Thoracic aorta (tissue), 2 donors: ENCODE results near the gene RASL10A. TPM values are rescaled to one million over a fixed set of nuclear protein-coding genes. Genes with fewer than 3 reads are reported as not detected.
"Not testable (repeated sequence)": the region's sequence is repeated elsewhere in the genome, so short reads cannot be mapped to it uniquely, and the experiment has no call there.

ENCODE experiments used
- ATAC-seq: fragments of 150-250 bp; one replicate; pipeline ENCODE4 v1.8.0; 2017; ENCODE audit warnings: low read depth; ENCODE audit not compliant: insufficient number of reproducible peaks, low FRiP score
- DNase-seq: peaks from one replicate; pipeline ENCODE4 v3.0.0-alpha.2; 2020; ENCODE audit warnings: low spot score
- H3K27ac ChIP-seq, 2 donors: fragments of 200-600 bp; sonication (generic); 1 replicate in 1 of 2; 2 replicates in 1 of 2; pipeline ENCODE4 v1.5.1; 2016; ENCODE audit warnings: mild to moderate bottlenecking in 2 of 2, moderate library complexity in 2 of 2
- H3K27me3 ChIP-seq: fragments of 200-600 bp; sonication (generic); replicated peaks from 2 replicates; pipeline ENCODE4 v1.6.0; 2016; ENCODE audit warnings: mild to moderate bottlenecking; ENCODE audit not compliant: insufficient read depth
- H3K36me3 ChIP-seq: fragments of 200-600 bp; sonication (generic); one replicate; pipeline ENCODE4 v1.5.1; 2016
- H3K4me1 ChIP-seq, 2 donors: fragments of 200-600 bp; sonication (generic); 1 replicate in 1 of 2; 2 replicates in 1 of 2; pipeline versions ENCODE4 v1.5.1 to v1.6.0; 2016; ENCODE audit warnings: low read depth in 2 of 2, mild to moderate bottlenecking in 1 of 2; ENCODE audit not compliant: control insufficient read depth in 1 of 2
- H3K4me3 ChIP-seq: fragments of 200-600 bp; sonication (generic); 2 replicates; pipeline ENCODE4 v1.5.1; 2016; ENCODE audit warnings: mild to moderate bottlenecking
- H3K9me3 ChIP-seq: fragments of 200-600 bp; sonication (generic); 2 replicates; pipeline ENCODE4 v1.5.1; 2016
- CTCF ChIP-seq: fragments of 200-600 bp; sonication (generic); IDR thresholded peaks from one replicate; pipeline ENCODE4 v1.5.1; 2019; ENCODE audit warnings: antibody characterized with exemption
- total RNA-seq, 2 donors: library from RNA; depleted of rRNA; stranded (reverse); fragments of >200 nt; gene quantifications; one replicate each; pipeline versions ENCODE4 v1.1.0 to v1.2.3, GENCODE V29; 2016

Gene RASL10A
- total RNA-seq, 2 donors from 2014 or later: 3.4 to 4.1 TPM

- Histone ChIP-seq H3K4me3 (no peak overlapping the region), H3K9me3 (no peaks in the 10 kb centered on the region), H3K36me3 (peaks cover 42% of the 10 kb centered on the region), H3K4me1 (peaks cover 0 to 42% of the 10 kb centered on the region in 2 donors), H3K27me3 (no peaks in the 10 kb centered on the region), H3K27ac (no peak overlapping the region)
- no peak for DNase-seq
- no peak for ATAC-seq
- no peak for TF ChIP-seq CTCF
These were observed 31.2 kb upstream of the RASL10A start for GRCh38 chr22:29346659-29347058.

GRCh38 chr22:29345932-29346331, 30.4 kb upstream of the RASL10A start:
- TF ChIP-seq CTCF: no peak
- DNase-seq: no peak
- H3K27me3 ChIP-seq: no peaks in the 10 kb centered on the region
- H3K4me1 ChIP-seq: peaks cover 0 to 42% of the 10 kb centered on the region in 2 donors
- peaks cover 41% of the 10 kb centered on the region for H3K36me3 ChIP-seq
- H3K9me3 ChIP-seq: no peaks in the 10 kb centered on the region
- no peak overlapping the region for H3K4me3 ChIP-seq
- H3K27ac ChIP-seq: no peak overlapping the region
- no peak for ATAC-seq

- Histone ChIP-seq H3K36me3 (peaks cover 44% of the 10 kb centered on the region), H3K4me1 (peaks cover 0 to 42% of the 10 kb centered on the region in 2 donors), H3K27ac (peak overlapping the region in 1 of 2 donors; percentile 30)
- not testable (repeated sequence) for ATAC-seq, H3K4me3 ChIP-seq, DNase-seq, H3K9me3 ChIP-seq, H3K27me3 ChIP-seq
These were observed 29.4 kb upstream of the RASL10A start for GRCh38 chr22:29344889-29345288.

- Histone ChIP-seq H3K27me3 (no peaks in the 10 kb centered on the region), H3K27ac (no peak overlapping the region), H3K4me1 (peaks cover 0 to 42% of the 10 kb centered on the region in 2 donors), H3K36me3 (peaks cover 43% of the 10 kb centered on the region), H3K9me3 (no peaks in the 10 kb centered on the region), H3K4me3 (no peak overlapping the region)
- TF ChIP-seq CTCF: no peak
- ATAC-seq: no peak
- peak; percentile 59 for DNase-seq
These were observed 28.6 kb upstream of the RASL10A start for GRCh38 chr22:29344137-29344536.

- Histone ChIP-seq H3K4me3 (no peak overlapping the region), H3K27me3 (no peaks in the 10 kb centered on the region), H3K36me3 (peaks cover 41% of the 10 kb centered on the region), H3K27ac (peak overlapping the region in 1 of 2 donors; percentile 33), H3K9me3 (no peaks in the 10 kb centered on the region), H3K4me1 (peaks cover 0 to 42% of the 10 kb centered on the region in 2 donors)
- DNase-seq (no peak), ATAC-seq (no peak)
- no peak for TF ChIP-seq CTCF
These were observed 27.9 kb upstream of the RASL10A start for GRCh38 chr22:29343313-29343805.
